Liver (tissue), 2 donors: Measurements from ENCODE around the gene UBR1.
"Not testable (repeated sequence)": the region's sequence is repeated elsewhere in the genome, so short reads cannot be mapped to it uniquely, and the experiment has no call there.

Experiments used
- REST ChIP-seq: IDR thresholded peaks from 2 replicates; pipeline ENCODE4 v1.6.1; 2016; ENCODE audit warnings: antibody characterized with exemption, mild to moderate bottlenecking
- YY1 ChIP-seq: IDR thresholded peaks from 2 replicates; pipeline ENCODE4 v1.6.1; 2016; ENCODE audit warnings: antibody characterized with exemption, mild to moderate bottlenecking
- TF ChIP-seq, protein P1 (sequence below): fragments of 150-350 bp; IDR thresholded peaks from 2 replicates; pipeline ENCODE4 v1.5.1; 2017; ENCODE audit warnings: improper control_type of control experiment, low read depth, low read length; ENCODE audit not compliant: missing input control
- donor health status: healthy.

DNA sequence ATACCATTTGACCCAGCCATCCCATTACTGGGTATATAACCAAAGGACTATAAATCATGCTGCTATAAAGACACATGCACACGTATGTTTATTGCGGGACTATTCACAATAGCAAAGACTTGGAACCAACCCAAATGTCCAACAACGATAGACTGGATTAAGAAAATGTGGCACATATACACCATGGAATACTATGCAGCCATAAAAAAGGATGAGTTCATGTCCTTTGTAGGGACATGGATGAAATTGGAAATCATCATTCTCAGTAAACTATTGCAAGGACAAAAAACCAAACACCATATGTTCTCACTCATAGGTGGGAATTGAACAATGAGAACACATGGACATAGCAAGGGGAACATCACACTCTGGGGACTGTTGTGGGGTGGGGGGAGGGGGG is 156.9 kb downstream of the UBR1 start:
- TF ChIP-seq, protein P1, sequence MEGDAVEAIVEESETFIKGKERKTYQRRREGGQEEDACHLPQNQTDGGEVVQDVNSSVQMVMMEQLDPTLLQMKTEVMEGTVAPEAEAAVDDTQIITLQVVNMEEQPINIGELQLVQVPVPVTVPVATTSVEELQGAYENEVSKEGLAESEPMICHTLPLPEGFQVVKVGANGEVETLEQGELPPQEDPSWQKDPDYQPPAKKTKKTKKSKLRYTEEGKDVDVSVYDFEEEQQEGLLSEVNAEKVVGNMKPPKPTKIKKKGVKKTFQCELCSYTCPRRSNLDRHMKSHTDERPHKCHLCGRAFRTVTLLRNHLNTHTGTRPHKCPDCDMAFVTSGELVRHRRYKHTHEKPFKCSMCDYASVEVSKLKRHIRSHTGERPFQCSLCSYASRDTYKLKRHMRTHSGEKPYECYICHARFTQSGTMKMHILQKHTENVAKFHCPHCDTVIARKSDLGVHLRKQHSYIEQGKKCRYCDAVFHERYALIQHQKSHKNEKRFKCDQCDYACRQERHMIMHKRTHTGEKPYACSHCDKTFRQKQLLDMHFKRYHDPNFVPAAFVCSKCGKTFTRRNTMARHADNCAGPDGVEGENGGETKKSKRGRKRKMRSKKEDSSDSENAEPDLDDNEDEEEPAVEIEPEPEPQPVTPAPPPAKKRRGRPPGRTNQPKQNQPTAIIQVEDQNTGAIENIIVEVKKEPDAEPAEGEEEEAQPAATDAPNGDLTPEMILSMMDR, result not testable (repeated sequence)
- TF ChIP-seq YY1, REST: not testable (repeated sequence)
